Liver (tissue), 2 donors: Measurements from ENCODE around the gene ACVR1.

ENCODE experiments used
- FOXA1 ChIP-seq: IDR thresholded peaks from 2 replicates; pipeline ENCODE4 v1.6.1; 2016; ENCODE audit warnings: antibody characterized with exemption
- TF ChIP-seq, protein P1 (sequence below): fragments of 150-350 bp; IDR thresholded peaks from 2 replicates; pipeline ENCODE4 v1.5.1; 2017; ENCODE audit warnings: improper control_type of control experiment, low read depth, low read length; ENCODE audit not compliant: missing input control
- TF ChIP-seq, protein P2 (sequence below): IDR thresholded peaks from 2 replicates; pipeline ENCODE4 v1.6.1; 2016; ENCODE audit warnings: antibody characterized with exemption, mild to moderate bottlenecking
- donor health status: healthy.

DNA sequence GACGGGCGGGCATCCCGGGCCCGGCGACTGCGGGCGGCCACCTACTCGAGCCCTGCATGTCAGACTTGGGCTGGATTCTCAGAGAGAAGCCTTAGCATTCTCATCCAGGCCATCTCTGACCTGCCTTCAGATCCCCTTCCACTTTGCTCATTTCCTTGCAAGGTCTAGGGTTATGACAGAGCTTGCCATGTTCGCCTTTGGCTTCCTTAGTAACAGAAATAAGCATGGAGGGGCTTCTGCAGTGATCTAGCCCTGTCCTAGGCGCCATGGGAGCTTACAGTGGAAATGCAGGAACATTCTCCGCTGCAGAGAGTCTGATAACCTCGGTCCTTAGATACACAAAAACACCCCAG, 632 bp upstream of the ACVR1 start:
- TF ChIP-seq, protein P1, sequence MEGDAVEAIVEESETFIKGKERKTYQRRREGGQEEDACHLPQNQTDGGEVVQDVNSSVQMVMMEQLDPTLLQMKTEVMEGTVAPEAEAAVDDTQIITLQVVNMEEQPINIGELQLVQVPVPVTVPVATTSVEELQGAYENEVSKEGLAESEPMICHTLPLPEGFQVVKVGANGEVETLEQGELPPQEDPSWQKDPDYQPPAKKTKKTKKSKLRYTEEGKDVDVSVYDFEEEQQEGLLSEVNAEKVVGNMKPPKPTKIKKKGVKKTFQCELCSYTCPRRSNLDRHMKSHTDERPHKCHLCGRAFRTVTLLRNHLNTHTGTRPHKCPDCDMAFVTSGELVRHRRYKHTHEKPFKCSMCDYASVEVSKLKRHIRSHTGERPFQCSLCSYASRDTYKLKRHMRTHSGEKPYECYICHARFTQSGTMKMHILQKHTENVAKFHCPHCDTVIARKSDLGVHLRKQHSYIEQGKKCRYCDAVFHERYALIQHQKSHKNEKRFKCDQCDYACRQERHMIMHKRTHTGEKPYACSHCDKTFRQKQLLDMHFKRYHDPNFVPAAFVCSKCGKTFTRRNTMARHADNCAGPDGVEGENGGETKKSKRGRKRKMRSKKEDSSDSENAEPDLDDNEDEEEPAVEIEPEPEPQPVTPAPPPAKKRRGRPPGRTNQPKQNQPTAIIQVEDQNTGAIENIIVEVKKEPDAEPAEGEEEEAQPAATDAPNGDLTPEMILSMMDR, result no peak
- TF ChIP-seq, protein P2, sequence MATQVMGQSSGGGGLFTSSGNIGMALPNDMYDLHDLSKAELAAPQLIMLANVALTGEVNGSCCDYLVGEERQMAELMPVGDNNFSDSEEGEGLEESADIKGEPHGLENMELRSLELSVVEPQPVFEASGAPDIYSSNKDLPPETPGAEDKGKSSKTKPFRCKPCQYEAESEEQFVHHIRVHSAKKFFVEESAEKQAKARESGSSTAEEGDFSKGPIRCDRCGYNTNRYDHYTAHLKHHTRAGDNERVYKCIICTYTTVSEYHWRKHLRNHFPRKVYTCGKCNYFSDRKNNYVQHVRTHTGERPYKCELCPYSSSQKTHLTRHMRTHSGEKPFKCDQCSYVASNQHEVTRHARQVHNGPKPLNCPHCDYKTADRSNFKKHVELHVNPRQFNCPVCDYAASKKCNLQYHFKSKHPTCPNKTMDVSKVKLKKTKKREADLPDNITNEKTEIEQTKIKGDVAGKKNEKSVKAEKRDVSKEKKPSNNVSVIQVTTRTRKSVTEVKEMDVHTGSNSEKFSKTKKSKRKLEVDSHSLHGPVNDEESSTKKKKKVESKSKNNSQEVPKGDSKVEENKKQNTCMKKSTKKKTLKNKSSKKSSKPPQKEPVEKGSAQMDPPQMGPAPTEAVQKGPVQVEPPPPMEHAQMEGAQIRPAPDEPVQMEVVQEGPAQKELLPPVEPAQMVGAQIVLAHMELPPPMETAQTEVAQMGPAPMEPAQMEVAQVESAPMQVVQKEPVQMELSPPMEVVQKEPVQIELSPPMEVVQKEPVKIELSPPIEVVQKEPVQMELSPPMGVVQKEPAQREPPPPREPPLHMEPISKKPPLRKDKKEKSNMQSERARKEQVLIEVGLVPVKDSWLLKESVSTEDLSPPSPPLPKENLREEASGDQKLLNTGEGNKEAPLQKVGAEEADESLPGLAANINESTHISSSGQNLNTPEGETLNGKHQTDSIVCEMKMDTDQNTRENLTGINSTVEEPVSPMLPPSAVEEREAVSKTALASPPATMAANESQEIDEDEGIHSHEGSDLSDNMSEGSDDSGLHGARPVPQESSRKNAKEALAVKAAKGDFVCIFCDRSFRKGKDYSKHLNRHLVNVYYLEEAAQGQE, result no peak
- no peak for TF ChIP-seq FOXA1
